GM12874 (cell line): ENCODE results near the gene PUS7.

ENCODE experiments used
- TF ChIP-seq, protein P1 (sequence below): IDR thresholded peaks from 2 replicates; pipeline ENCODE4 v1.5.1; 2011; ENCODE audit warnings: low read depth, mild to moderate bottlenecking, control low read depth, low read length, moderate library complexity; ENCODE audit not compliant: insufficient read depth

PUS7 gene

GRCh38 chr7:105521717-105522463, at the start of gene PUS7:
TSS of gene PUS7 (minus strand) at chr7:105522271. CDS start at chr7:105508512, 13,759 bp downstream.
- TF ChIP-seq, protein P1, sequence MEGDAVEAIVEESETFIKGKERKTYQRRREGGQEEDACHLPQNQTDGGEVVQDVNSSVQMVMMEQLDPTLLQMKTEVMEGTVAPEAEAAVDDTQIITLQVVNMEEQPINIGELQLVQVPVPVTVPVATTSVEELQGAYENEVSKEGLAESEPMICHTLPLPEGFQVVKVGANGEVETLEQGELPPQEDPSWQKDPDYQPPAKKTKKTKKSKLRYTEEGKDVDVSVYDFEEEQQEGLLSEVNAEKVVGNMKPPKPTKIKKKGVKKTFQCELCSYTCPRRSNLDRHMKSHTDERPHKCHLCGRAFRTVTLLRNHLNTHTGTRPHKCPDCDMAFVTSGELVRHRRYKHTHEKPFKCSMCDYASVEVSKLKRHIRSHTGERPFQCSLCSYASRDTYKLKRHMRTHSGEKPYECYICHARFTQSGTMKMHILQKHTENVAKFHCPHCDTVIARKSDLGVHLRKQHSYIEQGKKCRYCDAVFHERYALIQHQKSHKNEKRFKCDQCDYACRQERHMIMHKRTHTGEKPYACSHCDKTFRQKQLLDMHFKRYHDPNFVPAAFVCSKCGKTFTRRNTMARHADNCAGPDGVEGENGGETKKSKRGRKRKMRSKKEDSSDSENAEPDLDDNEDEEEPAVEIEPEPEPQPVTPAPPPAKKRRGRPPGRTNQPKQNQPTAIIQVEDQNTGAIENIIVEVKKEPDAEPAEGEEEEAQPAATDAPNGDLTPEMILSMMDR: no peak

DNA sequence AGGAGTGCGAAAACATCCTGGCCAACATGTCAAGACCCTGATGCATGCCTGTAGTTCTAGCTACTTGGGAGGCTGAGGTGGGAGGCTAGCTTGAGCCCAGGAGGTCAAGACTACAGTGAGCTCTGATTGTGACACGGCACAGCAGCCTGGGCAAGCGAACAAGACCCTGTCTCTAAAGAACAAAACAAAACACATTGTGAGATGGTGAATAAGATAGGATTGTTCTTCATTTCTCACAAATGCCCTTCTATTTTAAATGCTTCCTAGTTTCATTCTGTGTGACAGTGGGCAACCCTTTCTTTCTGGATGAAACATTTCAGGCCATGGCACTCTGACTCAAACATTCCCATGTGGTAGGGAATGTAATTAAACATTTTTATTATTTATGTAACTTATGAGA, 45.8 kb upstream of the PUS7 start:
- TF ChIP-seq, protein P1: no peak

GRCh38 chr7:105567024-105567423, 45.0 kb upstream of the PUS7 start:
- TF ChIP-seq, protein P1: no peak

DNA sequence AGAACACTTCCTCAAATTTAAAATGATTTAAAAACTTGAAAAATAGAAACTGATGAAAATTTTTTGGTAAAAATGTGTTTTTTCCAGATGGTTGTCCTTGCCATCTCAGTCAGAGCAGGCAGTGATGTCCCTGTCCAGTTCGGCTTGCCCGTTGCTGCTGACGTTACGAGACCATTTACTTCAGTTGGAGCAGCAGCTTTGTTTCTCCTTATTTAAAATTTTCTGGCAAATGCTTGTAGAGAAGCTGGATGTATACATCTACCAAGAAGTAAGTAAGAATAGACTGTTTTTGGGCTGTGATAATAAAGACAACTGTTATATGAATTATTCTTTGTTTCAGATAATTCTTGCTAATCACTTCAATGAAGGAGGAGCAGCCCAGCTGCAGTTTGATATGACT, 43.1 kb upstream of the PUS7 start:
- TF ChIP-seq, protein P1: no peak

- TF ChIP-seq, protein P1: no peak
Measured at GRCh38 chr7:105559926-105560325, 37.9 kb upstream of the PUS7 start.

GRCh38 chr7:105538339-105538738, 16.3 kb upstream of the PUS7 start:
- TF ChIP-seq, protein P1: no peak

- TF ChIP-seq, protein P1: no peak
Measured at GRCh38 chr7:105532709-105533460, 10.8 kb upstream of the PUS7 start.
